ENCODE measurements around the gene CENPT.
"Not testable (repeated sequence)": the region's sequence is repeated elsewhere in the genome, so short reads cannot be mapped to it uniquely, and the experiment has no call there.

Gene CENPT

DNA sequence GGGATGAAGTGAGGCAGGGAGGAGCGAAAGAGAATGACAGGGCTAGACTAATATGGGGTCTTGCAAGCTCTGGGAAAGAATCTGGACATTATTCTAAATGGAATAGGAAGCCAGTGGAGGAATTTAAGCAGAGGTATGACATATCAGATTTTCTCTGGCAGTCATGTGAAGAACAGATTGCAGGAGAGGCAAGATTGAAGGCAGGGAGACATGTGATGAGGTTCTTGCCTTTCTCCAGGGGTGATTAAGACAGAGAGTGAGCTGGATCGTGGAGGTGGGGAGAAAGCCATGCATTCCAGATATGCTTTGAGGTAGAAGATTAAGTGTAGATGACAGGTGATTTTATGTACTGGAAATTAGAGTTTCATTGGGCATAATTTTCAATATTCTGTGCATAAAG lies 9.7 kb downstream of the CENPT start:
- H3K27ac ChIP-seq: no peak overlapping the region
- TF ChIP-seq ZFX (IDR thresholded peaks at IDR 0.05): no peak
- TF ChIP-seq, protein P1, sequence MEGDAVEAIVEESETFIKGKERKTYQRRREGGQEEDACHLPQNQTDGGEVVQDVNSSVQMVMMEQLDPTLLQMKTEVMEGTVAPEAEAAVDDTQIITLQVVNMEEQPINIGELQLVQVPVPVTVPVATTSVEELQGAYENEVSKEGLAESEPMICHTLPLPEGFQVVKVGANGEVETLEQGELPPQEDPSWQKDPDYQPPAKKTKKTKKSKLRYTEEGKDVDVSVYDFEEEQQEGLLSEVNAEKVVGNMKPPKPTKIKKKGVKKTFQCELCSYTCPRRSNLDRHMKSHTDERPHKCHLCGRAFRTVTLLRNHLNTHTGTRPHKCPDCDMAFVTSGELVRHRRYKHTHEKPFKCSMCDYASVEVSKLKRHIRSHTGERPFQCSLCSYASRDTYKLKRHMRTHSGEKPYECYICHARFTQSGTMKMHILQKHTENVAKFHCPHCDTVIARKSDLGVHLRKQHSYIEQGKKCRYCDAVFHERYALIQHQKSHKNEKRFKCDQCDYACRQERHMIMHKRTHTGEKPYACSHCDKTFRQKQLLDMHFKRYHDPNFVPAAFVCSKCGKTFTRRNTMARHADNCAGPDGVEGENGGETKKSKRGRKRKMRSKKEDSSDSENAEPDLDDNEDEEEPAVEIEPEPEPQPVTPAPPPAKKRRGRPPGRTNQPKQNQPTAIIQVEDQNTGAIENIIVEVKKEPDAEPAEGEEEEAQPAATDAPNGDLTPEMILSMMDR (conservative IDR thresholded peaks at IDR 0.05): no peak

DNA sequence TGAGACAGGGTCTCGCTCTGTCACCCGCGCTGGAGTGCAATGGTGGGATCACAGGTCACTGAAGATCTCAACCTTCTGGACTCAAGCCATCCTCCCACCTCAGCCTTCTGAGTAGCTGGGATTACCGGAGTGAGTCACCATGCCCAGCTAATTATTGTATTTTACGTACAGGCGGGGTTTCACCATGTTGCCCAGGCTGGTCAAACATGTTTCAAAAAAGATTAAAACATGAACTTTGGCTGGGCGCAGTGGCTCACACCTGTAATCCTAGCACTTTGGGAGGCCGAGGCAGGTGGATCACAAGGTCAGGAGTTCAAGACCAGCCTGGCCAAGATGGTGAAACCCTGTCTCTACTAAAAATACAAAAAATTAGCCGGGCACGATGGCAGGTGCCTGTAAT lies 10.3 kb downstream of the CENPT start:
- not testable (repeated sequence) for H3K27ac ChIP-seq

DNA sequence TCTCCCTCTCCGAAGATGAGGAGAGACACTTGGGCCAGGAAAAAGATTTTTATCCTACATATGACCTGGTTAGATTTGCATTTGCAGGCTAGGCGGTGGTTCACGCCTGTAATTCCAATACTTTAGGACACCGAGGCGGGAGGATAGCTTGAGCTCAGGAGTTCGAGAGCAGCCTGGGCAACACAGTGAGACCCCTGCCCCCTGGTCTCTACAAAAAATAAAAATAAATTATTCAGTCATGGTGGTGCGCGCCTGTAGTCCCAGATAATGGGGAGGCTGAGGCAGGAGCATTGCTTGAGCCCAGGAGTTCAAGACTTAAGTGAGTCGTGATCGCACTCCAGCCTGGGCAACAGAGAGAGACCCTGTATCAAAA lies 13.3 kb downstream of the CENPT start:
- no peak for TF ChIP-seq ZFX (IDR thresholded peaks at IDR 0.05)
- TF ChIP-seq, protein P1 (conservative IDR thresholded peaks at IDR 0.05): no peak
- H3K27ac ChIP-seq: no peak overlapping the region

DNA sequence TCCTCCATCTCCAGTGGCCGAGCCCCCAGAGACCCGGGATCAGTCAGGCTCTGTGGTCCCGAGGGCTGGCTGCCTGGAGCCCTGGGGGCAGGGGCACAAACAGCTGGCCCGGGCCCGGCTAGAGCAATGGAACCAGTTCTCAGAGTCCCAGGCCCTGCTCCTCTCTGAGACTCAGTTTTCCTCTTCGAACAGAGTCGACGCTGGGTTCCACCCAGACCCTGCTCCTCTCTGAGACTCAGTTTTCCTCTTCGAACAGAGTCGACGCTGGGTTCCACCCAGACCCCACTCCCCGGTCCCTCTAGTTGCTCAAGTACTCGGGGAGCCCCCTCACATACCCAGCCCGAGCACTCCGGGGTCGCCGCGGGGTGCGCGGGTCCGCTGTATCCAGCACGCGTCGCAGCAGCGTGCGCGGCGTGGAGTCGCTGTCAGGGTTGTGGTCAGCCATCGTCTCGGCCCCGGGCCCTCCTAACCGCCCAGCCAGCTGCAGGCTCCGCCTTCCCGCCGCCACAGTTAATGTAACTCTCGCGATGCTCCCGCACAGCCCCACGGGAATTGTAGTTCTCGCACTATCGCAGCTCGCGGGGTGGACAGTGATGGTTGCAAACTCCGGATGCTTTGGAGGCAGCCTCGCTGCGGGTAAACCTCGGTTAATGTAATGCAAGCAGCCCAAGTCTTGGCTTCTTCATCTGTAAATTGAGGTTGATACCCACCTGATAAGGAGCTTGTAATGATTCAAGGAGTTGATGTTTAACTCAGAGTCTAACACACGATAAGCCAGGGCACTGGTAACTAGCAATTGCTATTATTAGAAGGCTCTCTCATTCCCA lies 13.9 kb downstream of the CENPT start:
- peak overlapping the region; percentile 82 for H3K27ac ChIP-seq
- TF ChIP-seq, protein P1 (conservative IDR thresholded peaks at IDR 0.05): no peak
- peak; percentile 42; the same call in 1 of the 2 replicates for TF ChIP-seq ZFX (IDR thresholded peaks at IDR 0.05)

DNA sequence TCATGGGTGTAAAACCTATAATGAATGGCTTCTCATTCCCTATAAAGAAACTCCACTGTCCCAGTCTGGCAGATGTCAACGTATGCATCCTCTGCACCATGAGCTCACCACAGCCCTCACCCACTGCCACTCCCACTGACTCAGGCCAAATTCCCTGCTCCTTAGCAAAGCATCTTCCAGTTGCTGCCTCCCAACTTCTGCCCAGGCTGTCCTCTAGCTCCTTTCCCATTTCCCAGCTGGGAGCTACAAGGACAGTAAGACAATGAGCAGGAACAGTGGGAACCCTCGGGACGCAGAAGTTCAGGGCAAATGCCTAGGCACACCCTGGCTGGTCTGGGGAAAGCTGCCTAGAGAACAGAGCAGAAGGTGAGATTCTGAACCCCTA lies 14.5 kb downstream of the CENPT start:
- TF ChIP-seq, protein P1 (conservative IDR thresholded peaks at IDR 0.05): no peak
- no peak for TF ChIP-seq ZFX (IDR thresholded peaks at IDR 0.05)
- peak overlapping the region; percentile 82 for H3K27ac ChIP-seq

DNA sequence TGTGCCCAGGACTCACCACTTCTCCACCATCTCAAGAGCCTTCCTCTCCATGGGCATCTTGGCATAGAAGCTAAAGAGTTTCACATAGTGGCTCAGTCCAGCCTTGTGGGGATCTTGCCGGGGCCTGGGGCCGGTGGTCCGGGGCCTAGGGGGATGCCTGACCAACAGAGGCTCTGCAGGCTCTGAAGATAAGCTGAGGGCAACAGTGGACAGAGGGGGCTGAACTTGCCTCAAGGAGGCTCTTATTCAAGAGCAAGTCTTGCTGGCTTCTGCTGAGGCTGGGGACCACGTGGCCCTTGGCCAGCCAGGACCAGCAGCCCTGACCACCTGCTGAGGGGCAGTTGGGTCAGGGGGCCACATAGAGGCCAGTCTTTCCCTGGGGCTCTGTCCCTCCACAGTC lies 18.8 kb downstream of the CENPT start:
- no peak overlapping the region for H3K27ac ChIP-seq
- TF ChIP-seq, protein P1 (conservative IDR thresholded peaks at IDR 0.05): no peak
- no peak for TF ChIP-seq ZFX (IDR thresholded peaks at IDR 0.05)

DNA sequence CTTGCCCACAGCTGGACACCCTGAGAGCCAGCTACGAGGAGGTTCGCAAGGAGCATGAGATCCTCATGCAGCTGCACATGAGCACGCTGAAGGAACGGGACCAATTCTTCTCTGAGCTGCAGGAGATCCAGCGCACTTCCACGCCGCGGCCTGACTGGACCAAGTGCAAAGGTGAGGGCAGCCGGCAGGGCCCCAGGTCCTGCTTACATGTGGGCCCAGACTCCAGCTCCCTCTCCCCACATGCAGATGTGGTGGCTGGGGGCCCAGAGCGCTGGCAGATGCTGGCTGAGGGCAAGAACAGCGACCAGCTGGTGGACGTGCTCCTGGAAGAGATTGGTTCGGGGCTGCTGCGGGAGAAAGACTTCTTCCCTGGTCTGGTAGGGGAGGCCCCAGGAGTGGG lies 21.6 kb downstream of the CENPT start:
- TF ChIP-seq ZFX (IDR thresholded peaks at IDR 0.05): no peak
- TF ChIP-seq, protein P1 (conservative IDR thresholded peaks at IDR 0.05): no peak
- H3K27ac ChIP-seq: no peak overlapping the region

DNA sequence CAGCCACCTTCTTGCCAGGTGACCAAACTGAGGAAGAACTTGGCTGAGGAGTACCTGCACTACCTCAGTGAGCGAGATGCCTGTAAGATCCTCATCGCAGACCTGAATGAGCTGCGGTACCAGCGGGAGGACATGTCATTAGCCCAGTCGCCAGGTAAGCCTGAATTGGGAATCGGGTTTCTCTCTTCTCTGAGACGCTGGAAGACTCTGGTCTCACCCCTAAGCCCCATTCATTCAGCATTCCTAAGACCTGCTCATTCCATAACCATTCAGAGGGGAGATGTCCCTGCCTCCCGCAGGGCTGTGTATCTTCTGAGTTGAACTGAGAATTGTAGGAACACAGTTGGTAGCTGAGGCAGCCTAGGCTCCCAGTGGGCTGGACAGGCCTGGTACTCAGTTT lies 22.4 kb downstream of the CENPT start:
- no peak for TF ChIP-seq ZFX (IDR thresholded peaks at IDR 0.05)
- TF ChIP-seq, protein P1 (conservative IDR thresholded peaks at IDR 0.05): no peak
- no peak overlapping the region for H3K27ac ChIP-seq

All from C4-2B (cell line).